HG03064 (cell line): ENCODE data around the gene FBXL12.
A peak's percentile ranks its signal among the peaks of the same experiment; 100 is the strongest.
"Not testable (repeated sequence)": the region's sequence is repeated elsewhere in the genome, so short reads cannot be mapped to it uniquely, and the experiment has no call there.

ENCODE experiments used
- ATAC-seq: cut with Tn5 transposase; IDR thresholded peaks from one replicate; pipeline ENCODE4 v1.9.1; 2021; ENCODE audit warnings: low read depth; ENCODE audit not compliant: unreplicated experiment

Gene FBXL12

DNA sequence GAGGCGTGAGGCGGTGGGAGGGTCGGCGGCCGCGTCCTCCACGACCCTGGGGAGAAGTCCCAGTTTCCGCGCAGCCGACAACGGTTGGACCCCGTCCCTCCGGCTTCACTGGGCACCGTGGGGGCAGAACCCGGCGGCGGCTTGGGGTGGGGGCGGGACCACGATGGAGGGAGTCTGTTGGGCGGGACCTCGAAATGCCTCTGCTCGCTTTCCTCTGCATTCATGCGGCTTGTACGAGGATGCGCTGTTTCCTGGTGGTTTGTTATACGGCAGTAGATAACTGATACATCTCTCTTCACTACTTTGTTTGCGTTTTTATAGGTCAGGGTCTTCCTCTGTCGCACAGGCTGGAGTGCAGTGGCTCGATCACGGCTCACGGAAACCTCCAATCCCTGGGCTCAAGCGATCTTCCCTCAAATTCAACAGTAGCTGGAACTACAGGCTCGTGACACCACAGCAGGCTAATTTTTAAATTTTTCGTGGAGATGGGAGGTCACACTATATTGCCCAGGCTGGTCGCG is 25.7 kb downstream of the FBXL12 start:
- no peak for ATAC-seq

DNA sequence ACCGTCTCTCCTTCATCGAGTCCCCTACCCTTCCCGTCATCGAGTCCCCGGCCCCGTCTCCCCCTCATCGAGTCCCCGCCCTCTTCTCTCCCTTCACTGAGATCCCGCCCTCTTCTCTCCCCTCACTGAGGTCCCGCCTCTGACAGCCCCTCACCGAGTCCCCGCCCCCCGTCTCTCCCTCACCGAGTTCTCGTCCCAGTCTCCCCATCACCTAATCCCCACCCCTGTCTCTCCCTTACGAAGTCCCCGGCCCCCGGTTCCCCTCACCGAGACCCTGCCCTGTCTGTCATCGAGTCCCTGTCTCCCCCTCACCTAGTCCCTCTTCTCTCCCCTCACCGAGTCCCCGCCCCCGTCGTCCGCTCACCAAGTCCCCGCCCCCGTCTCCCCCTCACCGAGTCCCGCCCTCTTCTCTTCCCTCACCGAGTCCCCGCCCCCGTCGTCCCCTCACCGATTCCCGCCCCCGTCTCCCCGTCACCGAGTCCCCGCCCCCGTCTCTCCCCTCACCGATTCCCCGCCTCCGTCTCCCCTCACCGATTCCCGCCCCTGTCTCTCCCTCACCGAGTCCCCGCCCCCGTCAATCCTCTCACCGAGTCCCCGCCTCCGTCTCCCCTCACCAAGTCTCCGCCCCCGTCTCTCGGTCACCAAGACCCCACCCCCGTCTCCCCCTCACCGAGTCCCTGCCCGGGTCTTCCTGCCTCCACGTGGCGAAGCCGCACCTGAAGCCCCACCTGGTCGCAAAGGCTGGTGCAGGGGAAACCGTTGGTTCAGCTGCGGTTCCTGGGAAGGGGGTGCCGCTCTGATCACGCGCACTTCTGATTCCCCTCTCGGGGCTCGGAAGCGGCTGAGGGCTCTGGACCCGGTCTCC is 26.4 kb downstream of the FBXL12 start:
- ATAC-seq = no peak

DNA sequence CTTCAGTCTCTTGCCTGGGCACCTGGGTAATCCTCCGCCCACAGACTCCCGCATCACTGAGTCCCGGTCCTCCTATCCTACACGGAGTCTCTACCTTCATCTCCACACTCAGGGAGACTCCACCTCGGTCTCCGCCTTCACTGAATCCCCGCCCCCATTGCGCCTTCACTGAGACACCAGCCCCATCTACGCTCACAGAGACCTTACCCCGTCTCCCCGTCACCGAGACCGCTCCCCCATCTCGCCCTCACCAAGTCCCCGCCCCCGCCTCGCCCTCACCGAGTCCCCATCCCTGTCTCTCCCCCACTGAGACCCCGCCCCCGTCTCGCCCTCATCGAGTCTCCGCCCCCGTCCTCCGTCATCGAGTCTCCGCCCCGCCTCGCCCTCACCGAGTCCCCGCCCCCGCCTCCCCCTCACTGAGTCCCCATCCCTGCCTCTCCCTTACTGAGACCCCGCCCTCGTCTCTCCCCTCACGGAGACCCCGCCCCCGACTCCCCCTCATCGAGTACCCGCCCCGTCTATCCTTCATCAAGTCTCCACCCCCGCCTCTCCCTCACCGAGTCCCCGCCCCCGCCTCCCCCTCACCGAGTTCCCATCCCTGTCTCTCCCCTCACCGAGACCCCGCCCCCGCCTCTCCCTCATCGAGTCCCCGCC is 27.2 kb downstream of the FBXL12 start:
- ATAC-seq = no peak

GRCh38 chr19:9791073-9791367 is 27.9 kb downstream of the FBXL12 start:
- not testable (repeated sequence) for ATAC-seq

GRCh38 chr19:9789579-9789978 is 29.3 kb downstream of the FBXL12 start:
- ATAC-seq = not testable (repeated sequence)

DNA sequence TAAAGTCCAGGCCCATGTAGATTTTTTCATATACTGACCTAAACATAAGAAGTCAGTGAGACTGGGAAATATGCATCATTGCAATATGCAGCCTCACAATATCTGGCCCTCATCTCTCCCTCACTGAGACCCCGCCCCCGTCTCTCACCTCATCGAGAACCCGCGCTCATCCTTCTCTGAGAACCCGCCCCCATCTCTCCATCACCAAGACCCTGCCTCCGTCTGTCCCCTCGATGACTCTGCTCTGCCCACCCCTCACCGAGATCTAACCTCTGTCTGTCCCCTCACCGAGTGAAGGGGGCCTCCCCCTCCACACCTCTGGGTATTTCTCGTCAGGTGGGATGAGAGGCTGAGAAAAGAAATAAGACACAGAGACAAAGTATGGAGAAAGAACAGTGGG is 29.8 kb downstream of the FBXL12 start:
- no peak for ATAC-seq

DNA sequence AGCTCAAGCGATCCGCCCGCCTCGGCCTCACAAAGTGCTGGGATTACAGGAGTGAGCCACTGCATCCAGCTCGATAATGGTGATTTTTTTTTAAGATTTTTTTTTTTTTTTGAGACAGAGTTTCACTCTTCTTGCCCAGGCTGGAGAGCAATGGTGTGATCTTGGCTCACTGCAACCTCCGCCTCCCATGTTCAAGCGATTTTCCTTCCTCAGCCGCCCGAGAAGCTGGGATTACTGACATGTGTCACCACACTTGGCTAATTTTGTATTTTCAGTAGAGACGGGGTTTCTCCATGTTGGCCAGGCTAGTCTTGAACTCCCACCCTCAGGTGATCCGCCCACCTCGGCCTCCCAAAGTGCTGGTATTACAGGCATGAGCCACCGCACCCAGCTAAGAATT is 30.3 kb downstream of the FBXL12 start:
- ATAC-seq = not testable (repeated sequence)

DNA sequence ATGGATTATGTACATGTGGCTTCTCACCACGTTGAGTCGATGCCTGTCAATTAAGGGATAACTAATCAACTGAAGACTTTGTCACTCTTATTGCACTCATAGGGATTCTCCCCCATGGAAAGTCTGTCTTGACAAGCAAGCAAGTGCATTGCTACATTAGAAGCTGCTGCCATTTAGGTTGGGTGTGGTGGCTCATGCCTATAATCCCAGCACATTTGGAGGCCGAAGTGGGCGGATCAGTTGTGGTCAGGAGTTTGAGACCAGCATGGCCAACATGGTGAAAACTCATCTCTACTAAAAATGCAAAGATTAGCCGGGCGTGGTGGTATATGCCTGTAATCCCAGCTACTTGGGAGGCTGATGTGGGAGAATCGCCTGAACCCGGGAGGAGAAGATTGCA is 32.1 kb downstream of the FBXL12 start:
- no peak for ATAC-seq

DNA sequence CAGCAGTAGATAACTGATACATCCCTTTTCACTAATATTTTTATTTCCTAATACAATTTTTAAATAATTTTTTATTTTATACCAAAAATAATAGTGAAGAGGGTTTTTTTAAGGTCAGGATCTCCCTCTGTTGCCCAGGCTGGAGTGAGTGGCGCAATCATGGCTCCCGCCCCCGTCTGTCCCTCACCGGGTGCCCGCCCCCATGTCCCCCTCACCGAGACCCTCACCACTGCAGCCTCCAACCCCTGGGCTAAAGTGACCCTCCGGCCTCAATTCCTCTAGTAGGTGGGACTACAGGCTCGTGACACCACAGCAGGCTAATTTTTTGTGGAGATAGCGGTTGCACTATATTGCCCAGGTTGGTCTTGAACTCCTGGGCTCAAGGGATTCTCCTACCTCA is 32.5 kb downstream of the FBXL12 start:
- ATAC-seq = no peak

- peak; percentile 70 for ATAC-seq
Observed at GRCh38 chr19:9785367-9786331, 33.2 kb downstream of the FBXL12 start.

DNA sequence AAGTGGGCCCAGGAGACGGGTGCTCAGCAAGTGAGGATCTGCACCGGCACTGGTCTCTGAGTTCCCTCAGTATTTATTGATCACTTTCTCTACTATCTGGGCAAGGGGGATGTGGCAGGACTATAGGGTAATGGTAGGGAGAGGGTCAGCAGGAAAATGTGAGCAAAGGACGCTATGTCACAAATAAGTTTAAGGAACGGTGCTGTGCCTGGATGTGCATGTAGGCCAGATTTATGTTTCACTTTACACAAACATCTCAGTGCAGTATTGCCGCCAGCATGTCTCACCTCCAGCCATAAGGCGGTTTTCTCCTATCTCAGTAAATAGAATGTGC is 34.7 kb downstream of the FBXL12 start:
- ATAC-seq = not testable (repeated sequence)

GRCh38 chr19:9782338-9782737 is 36.5 kb downstream of the FBXL12 start:
- ATAC-seq = no peak

- peak; percentile 91 for ATAC-seq
Observed at GRCh38 chr19:9768175-9769112, 50.4 kb downstream of the FBXL12 start, which contains the start of gene ZNF846. ZNF846 (minus strand) TSS chr19:9768738; CDS start chr19:9764950, 3,788 bp downstream.
